Smooth muscle cell (in vitro differentiated cells): Measurements from ENCODE around the gene ACADS. TPM values are rescaled to one million over a fixed set of nuclear protein-coding genes. Genes with fewer than 3 reads are reported as not detected.
"Not testable (repeated sequence)": the region's sequence is repeated elsewhere in the genome, so short reads cannot be mapped to it uniquely, and the experiment has no call there.

ENCODE experiments used
- DNase-seq: peaks from one replicate; lab custom pipeline; 2025; ENCODE audit not compliant: unreplicated experiment; lab: John Stamatoyannopoulos, UW
- H2AFZ ChIP-seq: fragments of 200-600 bp; sonication (generic); 2 replicates; pipeline ENCODE4 v1.6.0; 2016; ENCODE audit warnings: antibody characterized with exemption, low read depth, mild to moderate bottlenecking
- H3F3A ChIP-seq: fragments of 200-600 bp; sonication (generic); 2 replicates; pipeline ENCODE4 v1.6.0; 2017; ENCODE audit warnings: antibody characterized with exemption, low read depth
- H3K27ac ChIP-seq: fragments of 200-600 bp; sonication (generic); 2 replicates; pipeline ENCODE4 v1.5.1; 2016; ENCODE audit warnings: low read depth, mild to moderate bottlenecking
- H3K27me3 ChIP-seq: fragments of 200-600 bp; sonication (generic); 2 replicates; pipeline ENCODE4 v1.6.1; 2016; ENCODE audit warnings: low read depth, mild to moderate bottlenecking
- H3K36me3 ChIP-seq: fragments of 200-600 bp; sonication (generic); 2 replicates; pipeline ENCODE4 v1.5.1; 2016; ENCODE audit warnings: low read depth
- H3K4me1 ChIP-seq: fragments of 200-600 bp; sonication (generic); 2 replicates; pipeline ENCODE4 v1.5.1; 2016; ENCODE audit warnings: low read depth
- H3K4me2 ChIP-seq: fragments of 200-600 bp; sonication (generic); 2 replicates; pipeline ENCODE4 v1.6.0; 2016; ENCODE audit warnings: mild to moderate bottlenecking
- H3K4me3 ChIP-seq: fragments of 200-600 bp; sonication (generic); 2 replicates; pipeline ENCODE4 v1.5.1; 2016; ENCODE audit warnings: mild to moderate bottlenecking
- H3K79me2 ChIP-seq: fragments of 200-600 bp; sonication (generic); 2 replicates; pipeline ENCODE4 v1.6.0; 2016; ENCODE audit warnings: low read depth, mild to moderate bottlenecking
- H3K9ac ChIP-seq: fragments of 200-600 bp; sonication (generic); 2 replicates; pipeline ENCODE4 v1.6.0; 2016; ENCODE audit warnings: low read depth
- H3K9me3 ChIP-seq: fragments of 200-600 bp; sonication (generic); replicated peaks from 2 replicates; pipeline ENCODE4 v1.5.1; 2016; ENCODE audit warnings: low read depth
- H4K20me1 ChIP-seq: fragments of 200-600 bp; sonication (generic); 2 replicates; pipeline ENCODE4 v1.6.0; 2016; ENCODE audit warnings: low read depth
- CTCF ChIP-seq: fragments of 200-600 bp; sonication (generic); IDR thresholded peaks from 2 replicates; pipeline ENCODE4 v1.5.1; 2017; ENCODE audit warnings: borderline replicate concordance, mild to moderate bottlenecking, antibody characterized with exemption; ENCODE audit not compliant: insufficient read depth, poor library complexity, severe bottlenecking
- WGBS: methylation state at CpG from one replicate; pipeline ENCODE4 v1.1.7; 2016; ENCODE audit warnings: low lambda C conversion rate; 5-methylcytosine and 5-hydroxymethylcytosine counted together
- polyA plus RNA-seq: library from polyadenylated mRNA; unstranded; fragments of >200 nt; fragmentation: Nextera tagmentation; extraction: Ambion mirVana; gene quantifications from 2 replicates; pipeline ENCODE4 v1.2.1, GENCODE V29; 2016
- total RNA-seq: library from RNA; depleted of rRNA; stranded (reverse); fragments of >200 nt; gene quantifications from 2 replicates; pipeline ENCODE4 v1.2.3, GENCODE V29; 2014

Gene ACADS
- total and polyA plus RNA-seq, 2 experiments from 2014 or later = 3.7 to 14.0 TPM

- Histone ChIP-seq H3K4me2 (no peak overlapping the region), H3K9ac (no peak overlapping the region), H3K79me2 (no peaks in the 10 kb centered on the region), H3K9me3 (no peaks in the 10 kb centered on the region), H3K36me3 (peaks cover 2% of the 10 kb centered on the region), H3F3A (no peaks in the 10 kb centered on the region), H3K27ac (no peak overlapping the region), H3K27me3 (no peaks in the 10 kb centered on the region), H3K4me1 (peaks cover 7% of the 10 kb centered on the region), H3K4me3 (no peak overlapping the region), H2AFZ (no peak overlapping the region), H4K20me1 (peaks cover 2% of the 10 kb centered on the region)
- no peak for TF ChIP-seq CTCF
- DNase-seq = no peak
- WGBS = 96% methylated on average over 9 of the region's 9 CpGs
These were observed 1.3 kb downstream of the ACADS start for GRCh38 chr12:120726961-120727360.

GRCh38 chr12:120732198-120732597, 6.6 kb downstream of the ACADS start:
- H3K27ac ChIP-seq, H2AFZ ChIP-seq, H3K4me3 ChIP-seq, H4K20me1 ChIP-seq, H3K9ac ChIP-seq, H3F3A ChIP-seq, H3K36me3 ChIP-seq, H3K4me1 ChIP-seq, H3K4me2 ChIP-seq, H3K27me3 ChIP-seq, H3K79me2 ChIP-seq, H3K9me3 ChIP-seq, DNase-seq: not testable (repeated sequence)
- WGBS = 94% methylated on average over 10 of the region's 35 CpGs

GRCh38 chr12:120733574-120733973, 7.9 kb downstream of the ACADS start:
- H3K79me2 ChIP-seq = no peaks in the 10 kb centered on the region
- no peak overlapping the region for H3K27ac ChIP-seq
- H3K36me3 ChIP-seq = no peaks in the 10 kb centered on the region
- H3K4me3 ChIP-seq = no peak overlapping the region
- H3F3A ChIP-seq = no peaks in the 10 kb centered on the region
- H3K27me3 ChIP-seq = no peaks in the 10 kb centered on the region
- DNase-seq = no peak
- TF ChIP-seq CTCF = no peak
- 92% methylated on average over 3 of the region's 3 CpGs for WGBS
- H3K9ac ChIP-seq = no peak overlapping the region
- no peak overlapping the region for H2AFZ ChIP-seq
- H3K4me2 ChIP-seq = no peak overlapping the region
- H3K4me1 ChIP-seq = no peaks in the 10 kb centered on the region
- no peaks in the 10 kb centered on the region for H4K20me1 ChIP-seq
- no peaks in the 10 kb centered on the region for H3K9me3 ChIP-seq

GRCh38 chr12:120734210-120734609, 8.6 kb downstream of the ACADS start:
- Histone ChIP-seq H3K36me3 (no peaks in the 10 kb centered on the region), H3F3A (no peaks in the 10 kb centered on the region), H3K4me3 (no peak overlapping the region), H3K27me3 (no peaks in the 10 kb centered on the region), H3K27ac (no peak overlapping the region), H3K9ac (no peak overlapping the region), H2AFZ (no peak overlapping the region), H3K4me1 (no peaks in the 10 kb centered on the region), H3K4me2 (no peak overlapping the region), H3K79me2 (no peaks in the 10 kb centered on the region), H3K9me3 (no peaks in the 10 kb centered on the region), H4K20me1 (no peaks in the 10 kb centered on the region)
- WGBS = 98% methylated on average over 10 of the region's 10 CpGs
- DNase-seq = no peak
- TF ChIP-seq CTCF = no peak
